OCI-LY1 (cell line): Measurements from ENCODE around the gene IRAK1.

Source experiments
- H2AFZ ChIP-seq: fragments of 200-600 bp; sonication (generic), shearing (Covaris generic); 2 replicates; pipeline ENCODE4 v1.6.0; 2014; ENCODE audit warnings: antibody characterized with exemption, mild to moderate bottlenecking, low read length
- H3F3A ChIP-seq: fragments of 200-600 bp; sonication (generic), shearing (Covaris generic); 2 replicates; pipeline ENCODE4 v1.6.0; 2014; ENCODE audit warnings: mild to moderate bottlenecking, antibody characterized with exemption, low read length, moderate library complexity; ENCODE audit not compliant: insufficient read depth
- H3K27ac ChIP-seq: fragments of 200-600 bp; sonication (generic); 2 replicates; pipeline ENCODE4 v1.5.1; 2014; ENCODE audit warnings: low read length, mixed run types, mild to moderate bottlenecking, low read depth; ENCODE audit not compliant: poor library complexity, severe bottlenecking
- H3K27me3 ChIP-seq: fragments of 200-600 bp; sonication (generic); 2 replicates; pipeline ENCODE4 v1.6.0; 2014; ENCODE audit warnings: antibody characterized with exemption, mild to moderate bottlenecking, low read length, moderate library complexity; ENCODE audit not compliant: insufficient read depth
- H3K36me3 ChIP-seq: fragments of 200-600 bp; sonication (generic); 2 replicates; pipeline ENCODE4 v1.6.1; 2014; ENCODE audit warnings: mild to moderate bottlenecking, antibody characterized with exemption, low read length, moderate library complexity, mixed read lengths; ENCODE audit not compliant: insufficient read depth
- H3K4me1 ChIP-seq: fragments of 200-600 bp; sonication (generic); 2 replicates; pipeline ENCODE4 v1.5.1; 2014; ENCODE audit warnings: mild to moderate bottlenecking, low read length, moderate library complexity; ENCODE audit not compliant: insufficient read depth, severe bottlenecking
- H3K4me2 ChIP-seq: fragments of 200-600 bp; sonication (generic), shearing (Covaris generic); 2 replicates; pipeline ENCODE4 v1.6.1; 2014; ENCODE audit warnings: low read length
- H3K4me3 ChIP-seq: fragments of 200-600 bp; sonication (generic); 2 replicates; pipeline ENCODE4 v1.5.1; 2014; ENCODE audit warnings: low read length, low read depth, mild to moderate bottlenecking, mixed read lengths; ENCODE audit not compliant: poor library complexity, severe bottlenecking
- H3K79me2 ChIP-seq: fragments of 200-600 bp; shearing (Covaris generic); 2 replicates; pipeline ENCODE4 v1.6.1; 2016; ENCODE audit warnings: mixed run types, low read length, mixed read lengths; ENCODE audit not compliant: insufficient read depth
- H3K9ac ChIP-seq: fragments of 200-600 bp; sonication (generic), shearing (Covaris generic); 2 replicates; pipeline ENCODE4 v1.6.1; 2014; ENCODE audit warnings: mild to moderate bottlenecking, low read length, mixed read lengths
- H3K9me2 ChIP-seq: fragments of 200-600 bp; sonication (generic), shearing (Covaris generic); 2 replicates; pipeline ENCODE4 v1.6.1; 2014; ENCODE audit warnings: low read depth, mild to moderate bottlenecking, low read length, mixed read lengths
- H3K9me3 ChIP-seq: fragments of 200-600 bp; shearing (Covaris generic); 2 replicates; pipeline ENCODE4 v1.6.1; 2014; ENCODE audit warnings: low read length, mixed read lengths
- H4K20me1 ChIP-seq: fragments of 200-600 bp; sonication (generic), shearing (Covaris generic); 2 replicates; pipeline ENCODE4 v1.6.0; 2016; ENCODE audit warnings: mild to moderate bottlenecking, low read length; ENCODE audit not compliant: insufficient read depth
- EZH2 ChIP-seq: fragments of 200-600 bp; sonication (generic), shearing (Covaris generic); IDR thresholded peaks from 2 replicates; pipeline ENCODE4 v1.8.0; 2017; ENCODE audit warnings: borderline replicate concordance, mixed run types, mild to moderate bottlenecking, antibody characterized with exemption, low read length, moderate library complexity, mixed read lengths
- TF ChIP-seq, protein P1 (sequence below): fragments of 200-600 bp; sonication (generic), shearing (Covaris generic); IDR thresholded peaks from 2 replicates; pipeline ENCODE4 v1.5.1; 2017; ENCODE audit warnings: mild to moderate bottlenecking, antibody characterized with exemption, low read length, moderate library complexity, mixed read lengths

The IRAK1 gene

DNA sequence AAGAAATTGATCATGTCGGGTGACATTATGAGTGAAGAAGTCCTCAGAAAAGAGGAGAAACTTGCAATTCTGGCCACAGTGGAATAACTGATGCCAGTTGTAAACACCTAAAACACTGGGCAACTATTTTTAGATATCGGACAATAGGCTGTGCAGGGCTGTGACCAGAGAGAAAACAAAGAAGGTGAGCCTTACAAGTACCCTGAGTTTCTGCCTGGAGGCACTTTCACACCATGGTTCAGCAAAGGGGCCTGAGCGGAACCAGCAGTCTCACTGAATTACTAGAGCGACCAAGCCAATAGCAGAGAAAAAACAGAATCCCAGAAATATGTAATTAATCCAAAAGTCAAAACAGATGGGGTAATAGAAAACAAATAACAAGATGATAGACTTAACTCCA is 11.2 kb downstream of the IRAK1 start:
- peaks cover 28% of the 10 kb centered on the region for H3K4me1 ChIP-seq
- H4K20me1 ChIP-seq: no peaks in the 10 kb centered on the region
- H3K9ac ChIP-seq: no peak overlapping the region
- no peaks in the 10 kb centered on the region for H3F3A ChIP-seq
- H3K9me2 ChIP-seq: no peaks in the 10 kb centered on the region
- H3K9me3 ChIP-seq: no peaks in the 10 kb centered on the region
- no peak for TF ChIP-seq EZH2
- TF ChIP-seq, protein P1, sequence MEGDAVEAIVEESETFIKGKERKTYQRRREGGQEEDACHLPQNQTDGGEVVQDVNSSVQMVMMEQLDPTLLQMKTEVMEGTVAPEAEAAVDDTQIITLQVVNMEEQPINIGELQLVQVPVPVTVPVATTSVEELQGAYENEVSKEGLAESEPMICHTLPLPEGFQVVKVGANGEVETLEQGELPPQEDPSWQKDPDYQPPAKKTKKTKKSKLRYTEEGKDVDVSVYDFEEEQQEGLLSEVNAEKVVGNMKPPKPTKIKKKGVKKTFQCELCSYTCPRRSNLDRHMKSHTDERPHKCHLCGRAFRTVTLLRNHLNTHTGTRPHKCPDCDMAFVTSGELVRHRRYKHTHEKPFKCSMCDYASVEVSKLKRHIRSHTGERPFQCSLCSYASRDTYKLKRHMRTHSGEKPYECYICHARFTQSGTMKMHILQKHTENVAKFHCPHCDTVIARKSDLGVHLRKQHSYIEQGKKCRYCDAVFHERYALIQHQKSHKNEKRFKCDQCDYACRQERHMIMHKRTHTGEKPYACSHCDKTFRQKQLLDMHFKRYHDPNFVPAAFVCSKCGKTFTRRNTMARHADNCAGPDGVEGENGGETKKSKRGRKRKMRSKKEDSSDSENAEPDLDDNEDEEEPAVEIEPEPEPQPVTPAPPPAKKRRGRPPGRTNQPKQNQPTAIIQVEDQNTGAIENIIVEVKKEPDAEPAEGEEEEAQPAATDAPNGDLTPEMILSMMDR: no peak
- H3K27me3 ChIP-seq: no peaks in the 10 kb centered on the region
- no peak overlapping the region for H3K4me2 ChIP-seq
- H3K4me3 ChIP-seq: no peak overlapping the region
- H3K79me2 ChIP-seq: no peaks in the 10 kb centered on the region
- H2AFZ ChIP-seq: no peak overlapping the region
- H3K36me3 ChIP-seq: peaks cover 36% of the 10 kb centered on the region
- H3K27ac ChIP-seq: peak overlapping the region; percentile 76

DNA sequence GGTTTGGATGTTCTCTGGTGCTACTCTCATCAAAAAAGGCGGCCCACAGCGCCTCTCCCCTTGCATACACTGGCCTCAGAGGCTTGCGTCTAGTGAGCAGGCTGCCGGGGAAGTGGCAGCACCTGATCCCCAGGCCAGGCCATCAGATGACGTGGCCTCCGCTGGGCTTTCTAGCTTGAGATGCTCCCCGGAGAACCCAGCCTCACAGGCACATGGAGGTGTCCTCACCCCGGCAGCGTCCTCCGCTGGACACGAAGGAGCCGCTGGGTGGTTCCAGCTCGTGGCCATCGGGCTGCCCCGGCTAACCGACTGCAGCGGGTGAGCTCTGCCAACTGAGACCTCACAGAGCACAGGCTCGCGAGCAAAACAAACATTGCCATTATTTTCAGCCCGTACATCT is 12.8 kb downstream of the IRAK1 start:
- H3K4me1 ChIP-seq: peaks cover 44% of the 10 kb centered on the region
- H3K4me2 ChIP-seq: no peak overlapping the region
- H2AFZ ChIP-seq: no peak overlapping the region
- H3K9me2 ChIP-seq: no peaks in the 10 kb centered on the region
- H3K4me3 ChIP-seq: no peak overlapping the region
- no peak for TF ChIP-seq EZH2
- TF ChIP-seq, protein P1: no peak
- H3K9me3 ChIP-seq: no peaks in the 10 kb centered on the region
- peaks cover 21% of the 10 kb centered on the region for H3K36me3 ChIP-seq
- no peaks in the 10 kb centered on the region for H3F3A ChIP-seq
- no peak overlapping the region for H3K9ac ChIP-seq
- no peaks in the 10 kb centered on the region for H3K79me2 ChIP-seq
- peak overlapping the region; percentile 76 for H3K27ac ChIP-seq
- H3K27me3 ChIP-seq: no peaks in the 10 kb centered on the region
- H4K20me1 ChIP-seq: no peaks in the 10 kb centered on the region

DNA sequence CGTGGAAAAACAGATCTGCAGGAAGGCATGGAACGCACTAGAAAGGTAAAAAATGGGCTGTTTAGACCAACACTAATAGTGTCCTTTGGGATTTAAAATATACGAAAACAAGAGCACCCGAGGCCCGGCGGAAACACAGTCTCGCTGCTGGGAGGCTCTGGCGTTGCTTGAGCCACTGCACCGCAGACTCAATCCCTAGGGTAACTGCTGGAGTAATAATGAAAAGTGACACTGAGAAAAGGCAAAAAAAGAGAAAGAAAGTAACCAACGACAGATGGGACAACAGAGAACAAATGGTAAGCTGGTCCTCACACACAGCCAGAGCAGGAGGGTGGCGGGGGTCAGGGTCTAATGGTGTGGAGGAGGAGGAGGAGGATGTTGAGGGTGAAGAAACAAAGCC is 15.4 kb downstream of the IRAK1 start:
- Histone ChIP-seq H3K27ac (peak overlapping the region; percentile 73), H3K4me3 (no peak overlapping the region), H3K9me2 (no peaks in the 10 kb centered on the region), H3F3A (no peaks in the 10 kb centered on the region), H3K79me2 (no peaks in the 10 kb centered on the region), H2AFZ (no peak overlapping the region), H4K20me1 (no peaks in the 10 kb centered on the region), H3K9ac (peak overlapping the region; percentile 0; the same call in 1 of the 2 replicates), H3K4me2 (peak overlapping the region; percentile 6; the same call in 1 of the 2 replicates), H3K9me3 (no peaks in the 10 kb centered on the region), H3K27me3 (no peaks in the 10 kb centered on the region), H3K4me1 (peaks cover 49% of the 10 kb centered on the region), H3K36me3 (no peaks in the 10 kb centered on the region; the same call in 1 of the 2 replicates)
- no peak for TF ChIP-seq EZH2
- TF ChIP-seq, protein P1: no peak
